ENCODE measurements around the gene SPATA13.
A peak's percentile ranks its signal among the peaks of the same experiment; 100 is the strongest.
"Not testable (repeated sequence)": the region's sequence is repeated elsewhere in the genome, so short reads cannot be mapped to it uniquely, and the experiment has no call there.

SPATA13 gene

GRCh38 chr13:24328145-24328544 is 167.6 kb downstream of the SPATA13 start:
- H3K9me3 ChIP-seq (ENCODE audit: control insufficient read depth in 5 of 5, low read length in 5 of 5) = no peaks in the 10 kb centered on the region
- H3K27me3 ChIP-seq (ENCODE audit: control insufficient read depth in 5 of 5, insufficient read depth in 4 of 5, low read length in 5 of 5) = peaks cover 0 to 4% (median 0%) of the 10 kb centered on the region in 5 donors
- peak overlapping the region in 2 of 5 donors; percentile 17 to 37 for H3K4me3 ChIP-seq (ENCODE audit: low read depth in 1 of 5, low read length in 5 of 5)
- H3K9ac ChIP-seq (ENCODE audit: low read length in 5 of 5) = no peak overlapping the region
- no peak overlapping the region for H3K27ac ChIP-seq (ENCODE audit: low read depth, low read length)
- peaks cover 0 to 5% (median 0%) of the 10 kb centered on the region in 5 donors for H3K4me1 ChIP-seq (ENCODE audit: control insufficient read depth in 5 of 5, insufficient read depth in 5 of 5, low read length in 5 of 5)
- H3K36me3 ChIP-seq (ENCODE audit: control insufficient read depth in 5 of 5, insufficient read depth in 5 of 5, low read length in 5 of 5) = no peaks in the 10 kb centered on the region

GRCh38 chr13:24338721-24339120 is 178.2 kb downstream of the SPATA13 start:
- Histone ChIP-seq H3K9ac (ENCODE audit: low read length in 5 of 5) (no peak overlapping the region), H3K4me1 (ENCODE audit: control insufficient read depth in 5 of 5, insufficient read depth in 5 of 5, low read length in 5 of 5) (no peaks in the 10 kb centered on the region), H3K27me3 (ENCODE audit: control insufficient read depth in 5 of 5, insufficient read depth in 4 of 5, low read length in 5 of 5) (peaks cover 0 to 3% (median 0%) of the 10 kb centered on the region in 5 donors), H3K9me3 (ENCODE audit: control insufficient read depth in 5 of 5, low read length in 5 of 5) (peaks cover 0 to 3% (median 0%) of the 10 kb centered on the region in 5 donors), H3K27ac (ENCODE audit: low read depth, low read length) (no peak overlapping the region), H3K36me3 (ENCODE audit: control insufficient read depth in 5 of 5, insufficient read depth in 5 of 5, low read length in 5 of 5) (no peaks in the 10 kb centered on the region), H3K4me3 (ENCODE audit: low read depth in 1 of 5, low read length in 5 of 5) (no peak overlapping the region)

DNA sequence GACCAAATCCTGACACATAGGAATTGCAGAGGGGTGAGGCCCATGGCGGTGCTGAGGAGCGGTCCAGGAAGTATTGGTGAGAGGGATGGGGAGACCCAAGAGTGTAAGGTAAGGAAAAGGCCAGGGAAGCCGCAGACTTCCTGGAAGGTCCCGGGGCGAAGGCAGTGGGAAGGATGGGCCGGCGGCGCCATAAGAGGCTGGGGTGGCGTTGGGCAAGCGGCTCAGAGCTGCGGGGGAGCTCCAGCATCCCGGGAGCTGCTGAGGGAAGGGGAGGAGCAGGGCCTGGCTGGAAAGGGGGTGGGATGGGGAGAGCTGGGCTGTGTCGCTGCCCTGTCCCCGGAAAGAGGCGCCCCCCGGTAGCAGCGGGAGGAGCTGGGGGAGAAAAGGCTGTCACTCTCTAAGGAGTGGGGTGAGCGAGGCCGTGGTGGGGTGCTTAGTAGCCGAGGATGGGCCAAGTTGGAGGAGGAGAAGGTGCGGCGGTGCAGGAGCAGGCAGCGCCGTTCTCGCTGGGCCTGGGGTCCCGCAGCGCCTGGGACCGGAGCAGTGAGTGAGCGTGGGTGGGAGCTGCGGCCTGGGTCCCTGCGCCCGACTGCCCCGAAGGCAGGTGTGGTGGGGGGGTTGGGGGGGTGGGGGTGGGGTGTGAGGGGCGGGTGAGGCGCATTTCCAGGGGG is 179.6 kb downstream of the SPATA13 start:
- no peak overlapping the region for H3K4me3 ChIP-seq (ENCODE audit: low read depth in 1 of 5, low read length in 5 of 5)
- H3K9me3 ChIP-seq (ENCODE audit: control insufficient read depth in 5 of 5, low read length in 5 of 5) = peaks cover 0 to 3% (median 0%) of the 10 kb centered on the region in 5 donors
- no peaks in the 10 kb centered on the region for H3K36me3 ChIP-seq (ENCODE audit: control insufficient read depth in 5 of 5, insufficient read depth in 5 of 5, low read length in 5 of 5)
- no peaks in the 10 kb centered on the region for H3K4me1 ChIP-seq (ENCODE audit: control insufficient read depth in 5 of 5, insufficient read depth in 5 of 5, low read length in 5 of 5)
- no peak overlapping the region for H3K9ac ChIP-seq (ENCODE audit: low read length in 5 of 5)
- no peak overlapping the region for H3K27ac ChIP-seq (ENCODE audit: low read depth, low read length)
- peaks cover 0 to 3% (median 0%) of the 10 kb centered on the region in 5 donors for H3K27me3 ChIP-seq (ENCODE audit: control insufficient read depth in 5 of 5, insufficient read depth in 4 of 5, low read length in 5 of 5)

DNA sequence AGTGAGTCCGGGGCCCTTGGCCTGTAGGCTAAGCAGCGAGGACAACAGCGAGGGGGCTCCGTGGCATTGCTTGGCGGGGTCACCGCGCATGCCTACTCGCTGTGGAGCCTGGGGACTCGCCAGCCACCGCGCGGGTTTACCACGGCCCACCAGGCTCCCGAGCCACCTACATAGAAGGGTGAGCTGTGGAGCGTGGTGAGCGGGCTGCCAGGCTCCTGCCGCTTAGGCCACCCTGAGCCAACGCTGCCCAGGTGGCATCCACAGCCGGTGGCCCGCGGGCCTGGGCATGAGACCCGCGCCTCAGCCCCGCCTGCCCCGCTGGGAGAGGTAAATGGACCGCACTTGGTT is 180.1 kb downstream of the SPATA13 start:
- Histone ChIP-seq H3K9ac (ENCODE audit: low read length in 5 of 5) (no peak overlapping the region), H3K9me3 (ENCODE audit: control insufficient read depth in 5 of 5, low read length in 5 of 5) (peaks cover 0 to 3% (median 0%) of the 10 kb centered on the region in 5 donors), H3K4me1 (ENCODE audit: control insufficient read depth in 5 of 5, insufficient read depth in 5 of 5, low read length in 5 of 5) (no peaks in the 10 kb centered on the region), H3K27me3 (ENCODE audit: control insufficient read depth in 5 of 5, insufficient read depth in 4 of 5, low read length in 5 of 5) (peaks cover 0 to 3% (median 0%) of the 10 kb centered on the region in 5 donors), H3K4me3 (ENCODE audit: low read depth in 1 of 5, low read length in 5 of 5) (no peak overlapping the region), H3K27ac (ENCODE audit: low read depth, low read length) (no peak overlapping the region), H3K36me3 (ENCODE audit: control insufficient read depth in 5 of 5, insufficient read depth in 5 of 5, low read length in 5 of 5) (no peaks in the 10 kb centered on the region)

DNA sequence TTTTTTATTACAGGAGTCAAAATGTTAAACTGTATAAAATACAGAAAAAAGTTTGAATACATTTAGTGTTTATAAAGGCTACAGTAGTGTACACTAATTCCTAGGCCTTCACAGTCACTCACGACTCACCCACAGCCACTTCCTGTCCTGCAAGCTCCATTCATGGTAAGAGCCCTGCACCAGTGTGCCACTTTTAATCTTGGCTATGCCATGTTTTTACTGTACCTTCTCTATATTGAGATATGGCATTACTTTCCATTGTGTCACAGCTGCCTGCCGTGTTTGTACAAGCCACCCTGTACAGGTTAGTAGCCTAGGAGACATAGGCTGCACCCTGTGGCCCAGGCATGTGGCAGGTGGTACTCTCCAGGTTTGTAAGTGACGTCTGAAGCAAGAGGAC is 180.9 kb downstream of the SPATA13 start:
- Histone ChIP-seq H3K27me3 (ENCODE audit: control insufficient read depth in 5 of 5, insufficient read depth in 4 of 5, low read length in 5 of 5) (peaks cover 0 to 3% (median 0%) of the 10 kb centered on the region in 5 donors), H3K27ac (ENCODE audit: low read depth, low read length) (no peak overlapping the region), H3K9ac (ENCODE audit: low read length in 5 of 5) (no peak overlapping the region), H3K9me3 (ENCODE audit: control insufficient read depth in 5 of 5, low read length in 5 of 5) (peaks cover 0 to 3% (median 0%) of the 10 kb centered on the region in 5 donors), H3K4me1 (ENCODE audit: control insufficient read depth in 5 of 5, insufficient read depth in 5 of 5, low read length in 5 of 5) (no peaks in the 10 kb centered on the region), H3K36me3 (ENCODE audit: control insufficient read depth in 5 of 5, insufficient read depth in 5 of 5, low read length in 5 of 5) (no peaks in the 10 kb centered on the region), H3K4me3 (ENCODE audit: low read depth in 1 of 5, low read length in 5 of 5) (no peak overlapping the region)

GRCh38 chr13:24348385-24348784 is 187.9 kb downstream of the SPATA13 start:
- H3K36me3 ChIP-seq (ENCODE audit: control insufficient read depth in 5 of 5, insufficient read depth in 5 of 5, low read length in 5 of 5) = no peaks in the 10 kb centered on the region
- H3K9me3 ChIP-seq (ENCODE audit: control insufficient read depth in 5 of 5, low read length in 5 of 5) = no peaks in the 10 kb centered on the region
- H3K9ac ChIP-seq (ENCODE audit: low read length in 5 of 5) = no peak overlapping the region
- no peak overlapping the region for H3K4me3 ChIP-seq (ENCODE audit: low read depth in 1 of 5, low read length in 5 of 5)
- no peaks in the 10 kb centered on the region for H3K27me3 ChIP-seq (ENCODE audit: control insufficient read depth in 5 of 5, insufficient read depth in 4 of 5, low read length in 5 of 5)
- H3K27ac ChIP-seq (ENCODE audit: low read depth, low read length) = no peak overlapping the region
- no peaks in the 10 kb centered on the region for H3K4me1 ChIP-seq (ENCODE audit: control insufficient read depth in 5 of 5, insufficient read depth in 5 of 5, low read length in 5 of 5)

GRCh38 chr13:24348797-24349515 is 188.4 kb downstream of the SPATA13 start:
- no peak overlapping the region for H3K27ac ChIP-seq (ENCODE audit: low read depth, low read length)
- no peaks in the 10 kb centered on the region for H3K27me3 ChIP-seq (ENCODE audit: control insufficient read depth in 5 of 5, insufficient read depth in 4 of 5, low read length in 5 of 5)
- H3K4me1 ChIP-seq (ENCODE audit: control insufficient read depth in 5 of 5, insufficient read depth in 5 of 5, low read length in 5 of 5) = no peaks in the 10 kb centered on the region
- no peak overlapping the region for H3K4me3 ChIP-seq (ENCODE audit: low read depth in 1 of 5, low read length in 5 of 5)
- no peak overlapping the region for H3K9ac ChIP-seq (ENCODE audit: low read length in 5 of 5)
- H3K36me3 ChIP-seq (ENCODE audit: control insufficient read depth in 5 of 5, insufficient read depth in 5 of 5, low read length in 5 of 5) = no peaks in the 10 kb centered on the region
- H3K9me3 ChIP-seq (ENCODE audit: control insufficient read depth in 5 of 5, low read length in 5 of 5) = no peaks in the 10 kb centered on the region

DNA sequence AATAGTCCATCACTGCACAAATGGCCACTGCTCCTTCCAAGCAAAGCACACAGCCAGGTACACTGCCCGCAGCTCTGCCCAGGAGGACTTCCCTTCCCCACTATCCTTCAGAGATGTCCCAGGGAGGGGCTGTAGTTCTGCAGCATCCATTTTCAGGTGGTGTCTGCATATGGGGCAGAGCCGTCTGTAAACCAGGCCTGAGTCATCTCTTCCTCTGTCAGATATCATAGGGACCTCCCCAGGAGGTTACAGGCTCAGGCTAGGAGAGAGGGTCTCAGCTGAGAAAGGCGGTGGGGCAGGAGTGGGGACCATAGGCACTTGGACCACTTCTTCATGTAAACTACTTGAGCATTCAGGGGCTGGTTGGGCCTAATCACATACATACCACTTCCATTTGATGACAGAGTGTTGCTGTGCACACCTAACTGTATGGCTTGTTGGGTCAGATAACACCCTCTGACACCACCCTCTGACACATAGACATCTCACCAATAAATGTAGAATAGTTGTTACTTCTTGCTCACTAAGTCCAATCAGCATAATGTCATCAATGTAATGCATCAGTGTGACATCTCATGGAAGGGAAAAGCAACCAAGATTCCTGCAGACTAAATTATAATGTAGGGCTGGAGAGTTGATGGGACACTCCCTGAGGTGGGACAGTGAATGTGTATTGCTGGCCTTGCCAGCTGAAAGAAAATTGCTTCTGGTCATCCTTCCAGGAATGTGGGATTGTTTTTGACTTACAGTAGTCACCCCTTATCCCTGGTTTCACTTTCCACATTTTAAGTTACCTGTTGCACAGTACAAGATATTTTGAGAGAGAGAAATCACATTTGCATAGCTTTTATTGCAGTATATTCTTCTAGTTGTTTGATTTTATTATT is 189.5 kb downstream of the SPATA13 start:
- H3K27me3 ChIP-seq (ENCODE audit: control insufficient read depth in 5 of 5, insufficient read depth in 4 of 5, low read length in 5 of 5); H3K36me3 ChIP-seq (ENCODE audit: control insufficient read depth in 5 of 5, insufficient read depth in 5 of 5, low read length in 5 of 5); H3K4me1 ChIP-seq (ENCODE audit: control insufficient read depth in 5 of 5, insufficient read depth in 5 of 5, low read length in 5 of 5); H3K9ac ChIP-seq (ENCODE audit: low read length in 5 of 5); H3K27ac ChIP-seq (ENCODE audit: low read depth, low read length); H3K9me3 ChIP-seq (ENCODE audit: control insufficient read depth in 5 of 5, low read length in 5 of 5); H3K4me3 ChIP-seq (ENCODE audit: low read depth in 1 of 5, low read length in 5 of 5): not testable (repeated sequence)

DNA sequence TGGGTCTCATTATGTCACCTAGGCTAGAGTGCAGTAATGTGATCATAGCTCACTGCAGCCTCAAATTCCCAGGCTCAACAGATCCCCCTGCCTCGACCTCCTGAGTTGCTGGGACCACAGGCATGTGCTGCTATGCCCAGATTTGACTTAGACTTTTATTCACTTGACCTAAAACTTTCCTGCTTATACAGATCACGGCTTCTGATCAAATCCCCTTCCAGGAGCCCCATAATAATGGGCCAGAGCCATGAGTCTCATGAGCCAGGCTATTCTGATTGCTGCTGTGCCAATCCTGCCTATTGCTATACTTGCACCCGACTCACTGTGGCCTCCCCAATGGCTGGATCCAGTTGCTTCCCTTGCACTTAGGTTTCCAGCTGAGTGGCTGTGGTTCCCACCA is 190.9 kb downstream of the SPATA13 start:
- Histone ChIP-seq H3K27me3 (ENCODE audit: control insufficient read depth in 5 of 5, insufficient read depth in 4 of 5, low read length in 5 of 5) (no peaks in the 10 kb centered on the region), H3K4me3 (ENCODE audit: low read depth in 1 of 5, low read length in 5 of 5) (no peak overlapping the region), H3K36me3 (ENCODE audit: control insufficient read depth in 5 of 5, insufficient read depth in 5 of 5, low read length in 5 of 5) (no peaks in the 10 kb centered on the region), H3K4me1 (ENCODE audit: control insufficient read depth in 5 of 5, insufficient read depth in 5 of 5, low read length in 5 of 5) (no peaks in the 10 kb centered on the region), H3K27ac (ENCODE audit: low read depth, low read length) (no peak overlapping the region), H3K9me3 (ENCODE audit: control insufficient read depth in 5 of 5, low read length in 5 of 5) (peaks cover 0 to 4% (median 0%) of the 10 kb centered on the region in 5 donors), H3K9ac (ENCODE audit: low read length in 5 of 5) (no peak overlapping the region)

GRCh38 chr13:24353736-24354135 is 193.2 kb downstream of the SPATA13 start:
- Histone ChIP-seq H3K27me3 (ENCODE audit: control insufficient read depth in 5 of 5, insufficient read depth in 4 of 5, low read length in 5 of 5) (no peaks in the 10 kb centered on the region), H3K4me1 (ENCODE audit: control insufficient read depth in 5 of 5, insufficient read depth in 5 of 5, low read length in 5 of 5) (no peaks in the 10 kb centered on the region), H3K27ac (ENCODE audit: low read depth, low read length) (no peak overlapping the region), H3K4me3 (ENCODE audit: low read depth in 1 of 5, low read length in 5 of 5) (no peak overlapping the region), H3K36me3 (ENCODE audit: control insufficient read depth in 5 of 5, insufficient read depth in 5 of 5, low read length in 5 of 5) (no peaks in the 10 kb centered on the region), H3K9me3 (ENCODE audit: control insufficient read depth in 5 of 5, low read length in 5 of 5) (peaks cover 0 to 4% (median 0%) of the 10 kb centered on the region in 5 donors), H3K9ac (ENCODE audit: low read length in 5 of 5) (no peak overlapping the region)

Data from subcutaneous abdominal adipose tissue (tissue), 5 donors.